ENCODE data around the gene C2CD5. TPM values are rescaled to one million over a fixed set of nuclear protein-coding genes. Genes with fewer than 3 reads are reported as not detected.
"Not testable (repeated sequence)": the region's sequence is repeated elsewhere in the genome, so short reads cannot be mapped to it uniquely, and the experiment has no call there.

C2CD5 gene
- total RNA-seq (2014; rRNA removed; shearing (Covaris generic)), result 6.7 and 9.5 TPM in 2 replicates
- polyA plus RNA-seq (2014; cell fraction: nucleus; rRNA removed), result 20.7 and 33.1 TPM in 2 replicates

GRCh38 chr12:22544038-22544979 lies at the start of gene C2CD5:
C2CD5 (minus strand) TSS chr12:22544542; CDS start chr12:22544150, 392 bp downstream.
- peak; percentile 93 for DNase-seq (ENCODE audit: extremely low read depth, low read depth)

DNA sequence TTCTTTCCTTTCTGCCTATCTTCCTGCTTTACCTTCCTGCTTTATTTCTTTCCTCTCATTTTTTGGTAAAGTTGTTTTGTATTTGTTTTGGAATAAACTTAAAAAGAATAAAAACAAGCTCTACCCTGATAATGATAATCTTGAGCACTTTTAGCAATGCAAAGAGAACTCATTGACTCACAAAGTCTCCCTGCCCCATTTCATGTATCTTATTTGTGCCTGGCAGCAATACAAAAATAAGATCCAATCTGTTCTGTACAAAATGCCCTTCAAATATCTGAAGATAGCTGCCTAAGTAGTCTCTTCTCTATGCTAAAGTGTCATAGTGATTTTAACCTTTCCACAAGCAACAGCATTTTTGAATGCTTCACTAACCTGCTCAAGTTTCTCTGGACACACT lies 49.5 kb upstream of the C2CD5 start:
- no peak for DNase-seq (ENCODE audit: extremely low read depth, low read depth)

DNA sequence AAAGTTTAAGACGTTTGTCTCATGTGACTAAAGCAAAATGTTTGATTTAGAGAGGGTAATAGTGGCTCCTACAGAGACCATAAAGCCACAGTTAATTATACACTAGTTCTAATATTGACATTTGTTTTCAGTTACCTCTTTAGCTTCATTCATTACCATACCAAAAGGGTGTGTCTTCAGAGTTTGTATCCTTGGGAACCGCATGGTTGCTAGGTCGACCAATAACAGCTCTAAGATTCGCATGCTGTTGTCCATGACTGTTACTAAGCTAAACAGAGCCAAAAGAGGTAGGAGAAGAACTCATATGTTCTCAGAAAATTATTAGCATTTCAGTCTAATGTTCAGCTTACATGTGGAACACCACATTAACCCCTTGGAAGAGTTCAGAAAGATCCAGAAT lies 44.5 kb upstream of the C2CD5 start:
- DNase-seq (ENCODE audit: extremely low read depth, low read depth), result no peak

DNA sequence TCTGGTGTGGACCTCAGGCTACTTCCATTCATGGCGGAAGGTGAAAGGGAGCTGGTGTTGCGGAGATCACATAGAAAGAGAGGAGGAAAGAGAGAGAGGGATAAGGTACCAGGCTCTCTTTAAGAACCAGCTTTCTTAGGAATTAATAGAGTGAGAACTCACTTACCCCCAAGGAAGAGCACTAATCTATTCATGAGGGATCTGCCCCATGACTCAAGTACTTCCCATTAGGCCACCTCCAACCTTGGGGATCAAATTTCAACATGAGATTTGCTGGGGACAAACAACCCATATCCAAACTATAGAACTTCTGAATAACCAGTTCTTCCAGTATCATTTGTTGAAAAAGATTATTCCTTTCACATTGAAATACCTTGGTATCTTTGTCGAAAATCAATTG lies 34.0 kb upstream of the C2CD5 start:
- no peak for DNase-seq (ENCODE audit: extremely low read depth, low read depth)

DNA sequence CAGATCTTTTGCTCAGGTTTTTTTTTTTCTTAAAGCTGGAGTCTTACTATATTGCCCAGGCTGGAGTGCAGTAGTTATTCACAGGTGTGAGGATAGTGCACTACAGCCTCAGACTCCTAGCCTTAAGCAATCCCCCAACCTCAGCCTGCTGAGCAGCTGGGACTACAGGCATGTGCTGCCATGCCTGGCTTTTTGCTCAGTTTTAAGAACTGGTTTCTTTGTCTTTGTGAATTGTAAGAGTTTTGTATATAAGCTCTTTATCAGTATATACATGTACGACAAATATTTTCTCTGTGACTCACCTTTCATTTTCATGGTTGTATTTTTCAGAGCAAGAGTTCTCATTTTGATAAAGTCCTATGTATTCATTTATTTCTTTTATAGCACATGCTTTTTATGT lies 33.3 kb upstream of the C2CD5 start:
- no peak for DNase-seq (ENCODE audit: extremely low read depth, low read depth)

GRCh38 chr12:22576473-22576872 lies 32.1 kb upstream of the C2CD5 start:
- DNase-seq (ENCODE audit: extremely low read depth, low read depth), result no peak

DNA sequence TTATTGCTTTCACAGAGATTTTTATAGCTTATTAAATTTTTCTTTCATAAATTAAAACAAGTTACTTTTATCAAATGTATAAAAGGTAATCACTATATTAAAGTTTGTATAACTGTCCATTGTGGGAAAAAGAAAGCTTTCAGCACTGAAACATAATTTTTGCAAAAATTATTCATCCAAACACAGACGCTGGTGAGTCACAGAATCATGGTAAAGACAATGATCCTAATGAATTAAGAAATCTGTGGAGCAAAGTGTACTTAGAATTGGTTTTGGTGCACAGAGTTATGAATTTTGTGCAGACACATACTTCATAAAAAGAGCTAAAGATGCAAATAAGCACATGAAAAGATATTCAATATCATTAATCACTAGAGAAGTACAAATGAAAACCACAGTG lies 31.7 kb upstream of the C2CD5 start:
- DNase-seq (ENCODE audit: extremely low read depth, low read depth), result no peak

GRCh38 chr12:22574921-22575320 lies 30.6 kb upstream of the C2CD5 start:
- DNase-seq (ENCODE audit: extremely low read depth, low read depth), result no peak

- DNase-seq (ENCODE audit: extremely low read depth, low read depth), result no peak
Measured at GRCh38 chr12:22573181-22573580, 28.8 kb upstream of the C2CD5 start.

DNA sequence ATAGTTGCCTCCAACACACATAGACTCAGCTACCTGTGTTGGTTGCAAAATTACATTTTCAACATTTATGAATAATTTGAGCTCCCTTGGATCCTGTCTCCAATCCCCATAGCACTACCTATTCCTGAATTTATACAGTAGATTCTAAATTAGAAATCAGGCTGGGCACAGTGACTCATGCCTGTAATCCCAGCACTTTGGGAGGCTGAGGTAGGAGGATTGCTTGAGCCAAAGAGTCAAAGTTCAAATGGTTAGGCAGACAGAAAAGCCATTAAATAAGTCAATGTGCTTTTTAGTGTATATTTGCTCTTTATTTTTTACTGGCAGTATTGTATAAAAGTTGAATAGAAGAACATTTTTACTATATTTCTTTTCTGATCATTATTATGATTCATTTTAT lies 24.9 kb upstream of the C2CD5 start:
- no peak for DNase-seq (ENCODE audit: extremely low read depth, low read depth)

- DNase-seq (ENCODE audit: extremely low read depth, low read depth), result no peak
Measured at GRCh38 chr12:22562036-22563028, 18.0 kb upstream of the C2CD5 start.

GRCh38 chr12:22554750-22555149 lies 10.4 kb upstream of the C2CD5 start:
- DNase-seq (ENCODE audit: extremely low read depth, low read depth), result not testable (repeated sequence)

GRCh38 chr12:22551624-22552023 lies 7.3 kb upstream of the C2CD5 start:
- no peak for DNase-seq (ENCODE audit: extremely low read depth, low read depth)

DNA sequence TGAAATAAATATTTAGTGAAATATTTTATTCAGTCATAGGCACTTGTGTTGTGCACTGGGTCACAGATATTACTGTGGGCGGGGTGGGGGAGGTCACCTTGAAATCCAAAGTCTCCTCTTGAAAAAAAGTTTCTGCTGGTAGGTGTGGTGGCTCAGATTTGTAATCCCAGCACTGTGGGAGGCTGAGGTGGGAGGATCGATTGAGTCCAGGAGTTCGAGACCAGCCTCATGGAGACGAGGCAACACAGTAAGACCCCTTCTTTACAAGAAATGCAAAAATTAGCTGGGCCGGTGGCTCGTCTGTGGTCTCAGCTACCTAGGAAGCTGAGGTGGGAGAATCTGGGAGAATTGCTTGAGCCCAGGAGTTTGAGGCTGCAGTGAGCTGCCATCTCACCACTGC lies 913 bp upstream of the C2CD5 start:
- no peak for DNase-seq (ENCODE audit: extremely low read depth, low read depth)

GRCh38 chr12:22543246-22544037 lies 900 bp downstream of the C2CD5 start:
- no peak for DNase-seq (ENCODE audit: extremely low read depth, low read depth)

- DNase-seq (ENCODE audit: extremely low read depth, low read depth), result no peak
Measured at GRCh38 chr12:22541496-22542155, 2.7 kb downstream of the C2CD5 start.

DNA sequence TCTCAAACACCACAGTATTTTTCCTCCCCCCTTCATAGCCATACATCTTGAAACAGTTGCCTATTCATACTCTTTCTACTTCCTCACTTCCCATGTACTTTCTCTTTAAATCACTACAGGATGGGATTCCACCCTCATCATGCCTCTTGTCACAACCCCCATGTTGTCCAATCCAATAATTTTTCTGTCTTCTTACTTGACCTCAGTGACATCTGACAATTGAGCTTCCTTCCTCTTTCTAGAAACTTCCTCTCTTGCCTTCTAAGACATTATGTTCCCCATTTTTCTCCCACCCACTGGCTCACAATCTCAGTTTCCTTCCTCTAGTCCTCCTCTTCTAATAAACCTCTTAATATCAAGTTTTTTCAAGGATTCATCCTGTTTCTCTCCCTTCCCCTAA lies 5.3 kb downstream of the C2CD5 start:
- DNase-seq (ENCODE audit: extremely low read depth, low read depth), result no peak

DNA sequence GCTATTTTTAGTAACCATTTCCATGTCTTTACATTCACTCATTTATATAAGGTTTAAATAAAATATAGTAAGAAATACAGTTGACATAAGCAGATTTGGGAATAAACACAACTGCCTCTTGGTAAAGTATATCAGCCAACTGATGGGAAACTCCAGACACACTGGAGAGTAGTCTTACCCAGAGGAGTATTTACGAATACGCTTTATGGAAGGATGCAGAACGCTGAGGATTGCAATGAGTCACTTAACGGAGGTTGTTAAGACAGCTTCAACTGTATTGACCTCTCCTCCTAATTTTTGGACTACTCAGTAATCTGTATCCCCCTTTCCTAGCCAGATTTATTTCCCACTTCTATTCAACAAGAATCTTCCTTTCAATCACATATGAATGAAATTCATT lies 6.0 kb downstream of the C2CD5 start:
- no peak for DNase-seq (ENCODE audit: extremely low read depth, low read depth)

GRCh38 chr12:22536971-22537544 lies 7.3 kb downstream of the C2CD5 start:
- DNase-seq (ENCODE audit: extremely low read depth, low read depth), result no peak

All from NCI-H460 (cell line).